Activated CD4-positive, alpha-beta T cell treated with anti-CD3 and anti-CD28 coated beads for 24 hours (primary cell): ENCODE results near the gene AGAP1.
"Not testable (repeated sequence)": the region's sequence is repeated elsewhere in the genome, so short reads cannot be mapped to it uniquely, and the experiment has no call there.

ENCODE experiments used
- DNase-seq, 2 donors: peaks; one replicate each; pipeline ENCODE4 v3.0.0-alpha.2; 2020; ENCODE audit warnings: low read depth in 2 of 2

The AGAP1 gene

DNA sequence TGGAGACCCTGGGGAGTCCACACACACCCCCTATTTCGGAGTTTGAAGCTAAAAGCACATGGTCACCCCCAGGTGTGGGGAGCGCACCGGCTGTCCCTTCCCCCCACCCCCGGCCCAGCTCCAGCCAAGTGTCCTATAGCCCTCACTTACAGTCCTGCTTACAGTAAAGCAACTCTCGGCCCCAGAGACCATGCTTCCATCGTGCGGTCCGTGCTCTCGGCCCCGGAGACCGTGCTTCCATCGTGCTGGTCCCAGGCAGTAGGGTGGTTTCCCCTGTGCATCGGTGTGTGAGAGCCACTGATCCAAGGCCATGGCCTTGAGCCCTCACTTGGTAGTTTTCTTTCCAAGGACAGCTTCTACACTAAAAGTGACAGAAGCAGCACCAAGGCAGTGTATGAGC lies 625.6 kb downstream of the AGAP1 start:
- DNase-seq = no peak

- DNase-seq = no peak
These were observed 626.3 kb downstream of the AGAP1 start for GRCh38 chr2:236120141-236120601.

DNA sequence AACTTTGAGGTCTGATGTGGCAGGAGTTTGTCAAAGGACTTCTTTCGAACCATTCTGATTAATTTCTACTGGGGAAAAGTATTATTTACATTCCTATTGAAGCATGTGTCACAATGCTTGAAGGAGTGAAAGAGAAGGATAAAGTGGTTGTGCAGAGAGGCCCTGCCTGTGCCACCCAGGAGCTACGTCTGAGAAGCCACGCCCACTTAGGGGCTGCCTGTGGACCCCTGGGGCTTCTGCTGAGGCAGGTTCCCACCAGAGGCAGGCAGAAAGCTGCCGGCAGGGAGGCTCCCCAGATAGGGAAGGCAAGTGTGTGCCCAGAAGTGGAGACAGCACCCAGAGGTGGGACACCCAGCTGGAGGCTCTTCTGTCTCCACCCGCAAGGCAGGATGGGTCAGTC lies 627.0 kb downstream of the AGAP1 start:
- no peak for DNase-seq

GRCh38 chr2:236121546-236121945 lies 627.7 kb downstream of the AGAP1 start:
- no peak for DNase-seq

- DNase-seq = no peak
These were observed 628.4 kb downstream of the AGAP1 start for GRCh38 chr2:236122236-236122635.

- no peak for DNase-seq
These were observed 629.9 kb downstream of the AGAP1 start for GRCh38 chr2:236123716-236124115.

DNA sequence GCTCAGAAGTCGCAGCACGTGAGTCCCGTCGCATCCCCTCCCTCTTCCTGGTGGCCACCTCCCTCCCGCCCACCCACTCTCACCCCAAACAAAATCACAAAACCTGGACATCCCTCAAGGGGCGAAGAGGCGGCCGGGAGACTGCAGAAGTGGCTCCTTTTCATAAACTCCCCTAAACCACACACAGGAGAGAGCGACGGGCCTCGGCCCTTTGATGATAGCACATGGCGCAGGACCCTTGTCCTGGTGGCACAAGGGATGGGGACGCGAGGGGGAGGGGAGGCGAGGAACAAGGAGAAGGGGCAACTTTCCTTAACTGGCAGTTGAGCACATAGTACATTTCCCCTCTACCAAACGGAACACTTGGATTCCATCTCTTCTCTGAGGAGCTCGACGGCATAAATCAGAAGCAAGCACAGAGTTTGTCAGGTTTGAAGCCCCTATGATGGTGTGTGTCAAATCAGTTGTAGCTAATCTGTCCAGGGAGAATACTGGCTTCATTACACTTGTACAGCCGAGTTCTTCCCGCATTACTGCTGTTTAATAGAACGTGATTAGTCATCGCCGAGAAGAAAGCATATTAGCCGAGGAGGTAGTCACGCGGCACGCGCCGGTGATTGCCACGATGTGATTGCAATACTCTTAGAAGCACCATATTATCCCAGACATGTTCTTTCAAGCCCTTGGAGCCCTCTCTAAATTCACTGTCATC lies 630.5 kb downstream of the AGAP1 start:
- DNase-seq = no peak

DNA sequence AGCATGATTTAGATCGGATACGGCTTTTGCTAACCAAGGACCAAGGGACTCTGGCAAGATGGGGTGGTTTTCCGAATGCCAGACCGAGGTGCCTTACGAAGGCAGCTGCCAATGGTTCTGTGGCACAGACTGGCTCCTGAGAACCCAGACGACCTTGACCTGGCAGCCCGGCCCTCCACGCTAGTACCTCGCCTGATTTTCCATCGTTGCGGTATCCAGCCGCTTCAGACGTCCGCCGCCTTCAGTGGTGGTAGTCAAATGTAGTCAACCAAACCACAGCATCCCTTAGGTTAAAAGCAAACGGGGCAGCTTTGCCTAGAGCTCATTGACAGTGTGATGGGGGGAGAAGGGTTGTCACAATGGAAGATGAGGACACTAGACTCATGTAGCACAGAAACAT lies 631.7 kb downstream of the AGAP1 start:
- DNase-seq = no peak

GRCh38 chr2:236127010-236127409 lies 633.2 kb downstream of the AGAP1 start:
- DNase-seq = no peak

DNA sequence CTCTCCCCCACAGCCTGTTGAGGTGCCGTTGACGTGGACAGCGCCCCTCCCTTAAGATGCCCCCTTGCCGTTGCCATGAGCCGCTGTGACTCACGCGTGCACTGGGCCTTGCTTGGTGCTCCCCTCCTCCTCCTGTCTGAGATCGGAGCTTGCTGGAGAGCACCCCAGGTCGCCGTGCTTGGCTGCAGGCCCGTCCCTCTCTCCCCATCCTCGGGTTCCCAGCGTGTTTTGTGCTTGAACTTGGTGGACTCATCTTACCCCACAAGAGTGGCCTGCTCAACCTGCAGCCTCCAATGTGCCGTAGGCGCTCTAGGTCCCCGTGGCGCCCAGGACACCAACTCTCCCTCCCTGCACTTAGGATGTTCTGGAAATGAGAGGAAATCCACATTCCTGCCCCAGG lies 634.5 kb downstream of the AGAP1 start:
- DNase-seq = no peak

GRCh38 chr2:236129935-236130334 lies 636.1 kb downstream of the AGAP1 start:
- no peak for DNase-seq

DNA sequence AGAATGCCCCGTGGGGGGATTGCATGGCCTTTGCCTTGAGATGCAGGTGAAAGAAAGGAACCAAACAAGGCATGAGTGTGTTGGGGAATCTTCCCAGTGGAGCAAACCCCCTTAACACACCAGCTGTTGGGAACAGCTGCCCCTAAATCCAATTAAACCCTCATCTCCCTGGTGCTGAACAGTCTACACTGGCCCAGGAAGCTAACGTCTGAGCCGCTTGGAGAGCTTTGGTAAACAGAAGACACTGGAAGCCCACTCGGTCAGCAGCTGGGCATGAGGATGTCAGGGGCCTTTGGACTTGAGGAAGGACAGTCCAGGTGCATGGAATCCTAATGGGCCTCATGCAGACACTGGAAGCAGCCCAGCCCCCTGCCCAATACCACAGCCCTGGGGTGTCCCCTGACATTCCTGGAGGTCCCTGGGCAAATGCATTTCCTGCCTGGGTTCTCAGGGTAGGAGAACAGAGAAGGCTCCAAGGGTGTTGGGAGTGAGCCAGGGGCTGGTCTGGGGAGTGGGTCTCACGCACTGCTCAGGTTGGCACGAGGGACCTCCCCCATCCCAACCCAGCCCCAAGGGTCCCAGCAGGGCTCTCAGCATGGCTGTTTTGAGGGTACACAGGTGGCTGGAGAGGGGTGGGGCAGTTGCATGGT lies 636.6 kb downstream of the AGAP1 start:
- no peak for DNase-seq

GRCh38 chr2:236131073-236131692 lies 637.3 kb downstream of the AGAP1 start:
- no peak for DNase-seq

DNA sequence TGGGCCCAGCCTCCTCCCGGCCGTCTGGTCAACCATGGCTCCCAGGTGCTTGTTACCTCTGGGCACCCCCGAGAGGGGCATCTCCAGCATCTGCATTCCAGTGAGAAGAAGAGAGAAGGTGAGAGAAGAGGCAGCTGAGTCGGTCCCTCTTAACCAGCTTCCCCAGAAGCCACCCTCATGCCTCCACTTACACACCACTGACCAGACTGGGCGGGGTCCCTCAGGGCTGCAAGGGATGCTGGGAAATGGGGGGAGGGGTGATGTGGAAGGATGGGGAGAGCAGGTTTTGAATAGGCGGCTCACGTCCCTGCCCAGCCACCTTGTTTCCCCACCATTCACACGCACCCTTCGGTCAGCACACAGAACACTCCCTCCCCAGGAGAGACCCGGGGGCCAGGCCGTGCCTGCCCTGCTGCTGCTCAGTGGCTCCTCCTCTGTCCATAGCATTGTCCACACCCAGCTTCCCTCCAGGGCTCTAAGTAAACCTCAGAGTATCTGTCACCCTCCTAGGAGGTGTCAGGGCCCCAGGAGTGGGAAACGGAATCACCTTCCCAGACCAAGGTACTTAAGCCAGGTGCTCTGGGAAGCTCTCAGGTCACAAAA lies 639.7 kb downstream of the AGAP1 start:
- DNase-seq = no peak

DNA sequence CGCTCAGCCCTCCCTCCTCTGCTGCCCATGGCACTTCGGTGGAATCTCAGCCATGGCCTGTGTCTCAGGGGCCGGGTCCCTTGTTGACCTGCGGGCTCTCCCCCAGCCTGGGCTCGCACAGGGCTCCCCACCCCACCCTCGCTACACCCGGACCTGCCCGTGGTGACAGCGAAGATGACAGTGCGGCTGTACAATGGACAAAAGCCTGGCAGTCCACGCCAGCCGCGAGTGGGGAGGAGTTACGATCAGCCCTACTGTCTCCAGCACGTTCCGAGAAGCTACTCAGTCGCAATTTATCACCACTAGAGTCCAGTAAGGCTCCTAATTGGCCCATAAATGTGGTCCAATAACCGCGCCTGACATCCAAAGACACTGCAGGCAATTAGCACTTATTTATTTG lies 642.7 kb downstream of the AGAP1 start:
- DNase-seq = no peak

DNA sequence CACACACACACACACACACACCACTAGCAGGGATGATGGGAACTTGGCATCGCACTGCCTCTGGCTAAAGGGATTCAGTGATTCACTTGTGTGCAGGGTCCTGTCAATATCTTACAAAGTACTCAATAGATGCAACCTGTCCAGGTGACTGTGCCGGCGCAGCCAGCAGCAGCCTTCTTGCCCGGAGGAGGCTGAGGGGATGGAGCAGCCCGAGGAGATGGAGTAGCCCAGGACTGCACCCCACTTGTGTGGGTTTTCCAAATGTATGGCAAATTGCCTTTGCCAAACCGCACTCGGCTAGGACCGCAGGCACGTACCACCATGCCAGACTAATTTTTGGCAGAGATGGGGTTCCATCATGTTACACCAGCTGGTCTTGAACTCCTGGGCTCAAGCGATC lies 643.2 kb downstream of the AGAP1 start:
- no peak for DNase-seq

GRCh38 chr2:236141616-236142015 lies 647.8 kb downstream of the AGAP1 start:
- not testable (repeated sequence) for DNase-seq

- no peak for DNase-seq
These were observed 650.0 kb downstream of the AGAP1 start for GRCh38 chr2:236143811-236144210.

- no peak for DNase-seq
These were observed 652.6 kb downstream of the AGAP1 start for GRCh38 chr2:236146436-236146835.

DNA sequence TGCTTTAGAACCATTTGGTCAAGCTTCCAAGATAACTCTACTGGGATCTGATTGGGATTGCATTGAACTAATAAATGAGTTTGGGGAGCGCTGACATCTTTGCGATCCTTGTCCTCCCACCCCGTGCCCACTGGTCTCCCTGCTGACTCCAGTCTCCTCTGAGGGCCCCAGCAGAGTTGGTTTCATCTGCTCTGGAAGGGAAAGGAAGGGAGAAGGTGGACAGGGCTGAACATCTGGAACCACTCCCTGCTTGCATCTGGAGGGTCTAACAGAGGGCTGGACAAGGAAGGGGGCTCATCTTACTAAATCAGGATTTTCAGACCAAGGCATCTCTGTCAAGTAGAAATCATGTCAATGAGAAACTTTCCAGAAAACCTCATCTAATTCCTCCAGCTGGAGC lies 661.6 kb downstream of the AGAP1 start:
- no peak for DNase-seq

GRCh38 chr2:236156095-236156859 lies 662.4 kb downstream of the AGAP1 start:
- no peak for DNase-seq

DNA sequence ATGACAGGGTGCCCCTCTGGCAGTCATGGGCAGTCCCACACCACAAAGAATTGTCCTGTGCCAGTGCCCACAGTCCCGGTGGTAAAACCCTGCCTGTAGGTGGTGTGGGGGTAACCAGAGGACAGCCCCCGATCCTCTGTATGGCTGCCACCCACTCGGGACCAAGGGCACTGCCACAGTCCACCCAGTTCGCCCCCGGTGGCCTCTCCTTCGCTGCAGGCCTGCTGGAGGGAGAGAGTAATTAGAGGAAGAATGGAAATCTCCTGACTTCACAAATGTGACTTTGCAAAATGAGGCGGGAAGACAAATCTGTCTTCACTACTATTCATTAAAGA lies 663.0 kb downstream of the AGAP1 start:
- DNase-seq = no peak
